Immature natural killer cell (primary cell): Measurements from ENCODE around the gene PAK5. TPM values are rescaled to one million over a fixed set of nuclear protein-coding genes. Genes with fewer than 3 reads are reported as not detected.

Experiments
- DNase-seq, 3 donors: peaks; one replicate each; pipeline ENCODE4 v3.0.0; 2022; ENCODE audit warnings: mixed read lengths in 1 of 3
- H3K27ac Mint-ChIP-seq, 6 donors: one replicate each; pipeline ENCODE4 v1.8.0; 2020; ENCODE audit warnings: mixed read lengths in 6 of 6, mild to moderate bottlenecking in 5 of 6, inconsistent platforms in 4 of 6, moderate library complexity in 3 of 6
- H3K27me3 Mint-ChIP-seq, 3 donors: one replicate each; pipeline ENCODE4 v1.8.0; 2020 to 2021; ENCODE audit warnings: low read depth in 3 of 3, mild to moderate bottlenecking in 3 of 3, mixed read lengths in 3 of 3, moderate library complexity in 3 of 3, inconsistent platforms in 1 of 3
- H3K36me3 Mint-ChIP-seq, 3 donors: one replicate each; pipeline ENCODE4 v1.8.0; 2020; ENCODE audit warnings: mixed read lengths in 3 of 3, inconsistent platforms in 2 of 3, mild to moderate bottlenecking in 2 of 3
- H3K4me1 Mint-ChIP-seq, 2 donors: one replicate each; pipeline ENCODE4 v1.8.0; 2020; ENCODE audit warnings: inconsistent platforms in 2 of 2, mild to moderate bottlenecking in 2 of 2, mixed read lengths in 2 of 2, moderate library complexity in 1 of 2
- H3K4me3 Mint-ChIP-seq, 5 donors: one replicate each; pipeline ENCODE4 v1.8.0; 2020; ENCODE audit warnings: mild to moderate bottlenecking in 5 of 5, mixed read lengths in 5 of 5, inconsistent platforms in 3 of 5, moderate library complexity in 3 of 5
- H3K9me3 Mint-ChIP-seq, 6 donors: one replicate each; pipeline ENCODE4 v1.8.0; 2020; ENCODE audit warnings: mild to moderate bottlenecking in 6 of 6, mixed read lengths in 6 of 6, inconsistent platforms in 4 of 6, moderate library complexity in 3 of 6
- polyA plus RNA-seq, 3 donors: library from polyadenylated mRNA; unstranded; fragments of 300-500 nt; fragmentation: Illumina TruSeq; gene quantifications; one replicate each; pipeline ENCODE4 v1.2.3, GENCODE V29; 2021

Gene PAK5
- polyA plus RNA-seq, 3 donors from 2014 or later = not detected

DNA sequence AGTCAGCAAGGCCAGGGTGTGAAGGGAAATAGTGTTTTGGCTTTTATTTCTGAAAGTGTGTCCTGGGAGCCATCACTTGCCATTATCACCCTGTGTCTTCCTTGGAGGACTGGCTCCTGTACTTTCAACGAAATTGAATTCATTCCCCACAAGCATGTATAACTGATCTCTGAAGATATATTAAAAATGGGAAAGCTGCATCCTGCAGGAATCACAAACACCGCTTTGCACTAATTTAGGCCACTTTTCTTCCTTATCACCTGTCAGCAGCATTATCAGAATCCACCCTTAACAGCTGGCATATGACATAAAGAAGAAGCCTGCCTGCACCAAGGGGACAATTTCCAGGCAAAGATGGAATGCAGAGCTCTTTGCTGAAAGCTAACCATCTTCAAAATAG is 268.3 kb downstream of the PAK5 start:
- H3K36me3 Mint-ChIP-seq = no peaks in the 10 kb centered on the region
- H3K27ac Mint-ChIP-seq = no peak overlapping the region
- H3K9me3 Mint-ChIP-seq = peaks cover 0 to 10% (median under 1%) of the 10 kb centered on the region in 6 donors
- H3K27me3 Mint-ChIP-seq = peaks cover 0 to 2% (median 0%) of the 10 kb centered on the region in 3 donors
- no peaks in the 10 kb centered on the region for H3K4me1 Mint-ChIP-seq
- H3K4me3 Mint-ChIP-seq = no peak overlapping the region
- DNase-seq = no peak

DNA sequence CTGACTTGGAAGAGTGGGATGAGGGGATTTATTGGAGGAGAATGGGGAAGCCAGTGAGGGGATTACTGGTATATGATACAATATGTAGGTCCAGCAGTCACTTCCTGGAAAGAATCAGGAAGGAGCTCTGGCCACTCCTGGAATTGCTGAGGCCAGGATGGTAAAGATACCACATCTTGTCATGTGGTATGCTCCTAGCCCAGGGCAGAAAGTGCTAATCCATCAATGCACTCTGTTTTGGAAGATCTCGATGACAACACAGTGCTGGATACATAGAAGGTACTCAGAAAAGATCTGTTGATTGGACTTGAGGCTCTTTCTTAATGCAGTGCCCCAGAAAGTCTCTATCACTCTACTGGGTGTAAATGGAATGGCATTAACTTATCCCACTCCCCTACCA is 271.9 kb downstream of the PAK5 start:
- Mint-ChIP-seq H3K36me3 (no peaks in the 10 kb centered on the region), H3K4me1 (no peaks in the 10 kb centered on the region), H3K9me3 (peaks cover 0 to 10% (median 3%) of the 10 kb centered on the region in 6 donors), H3K27ac (no peak overlapping the region), H3K27me3 (no peaks in the 10 kb centered on the region), H3K4me3 (no peak overlapping the region)
- no peak for DNase-seq

DNA sequence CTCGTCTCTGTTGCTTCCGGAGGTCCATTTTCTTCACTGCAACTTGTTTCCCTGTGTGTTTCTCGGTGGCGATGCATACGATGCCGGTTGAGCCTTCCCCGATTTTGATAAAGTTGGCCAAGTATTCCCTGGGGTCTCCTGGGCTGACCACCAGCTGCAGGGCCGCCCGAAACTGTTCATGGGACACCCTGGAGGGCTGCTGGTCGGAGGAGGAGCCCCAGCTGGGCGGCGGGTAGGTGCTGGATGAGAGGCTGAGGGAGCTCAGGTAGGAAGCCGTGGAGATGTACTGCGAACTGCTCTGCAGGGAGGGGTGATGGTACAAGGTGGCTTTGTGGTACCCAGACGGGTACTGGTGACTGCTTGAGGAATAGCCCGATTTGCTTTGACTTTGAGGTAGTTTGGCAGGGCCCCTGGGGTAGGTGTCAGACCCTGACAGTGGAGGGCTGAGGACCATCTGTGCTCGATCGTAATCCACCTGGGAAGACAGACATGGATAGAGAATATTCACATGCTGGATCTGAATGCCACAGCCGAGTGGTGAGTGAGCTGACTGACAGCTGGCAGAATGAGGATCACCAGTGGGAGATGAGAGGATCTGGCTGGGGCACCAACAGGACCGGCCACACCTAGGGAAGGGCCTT is 272.8 kb downstream of the PAK5 start:
- Mint-ChIP-seq H3K4me3 (no peak overlapping the region), H3K27me3 (no peaks in the 10 kb centered on the region), H3K36me3 (no peaks in the 10 kb centered on the region), H3K27ac (no peak overlapping the region), H3K9me3 (peaks cover 0 to 10% (median under 1%) of the 10 kb centered on the region in 6 donors), H3K4me1 (no peaks in the 10 kb centered on the region)
- no peak for DNase-seq

DNA sequence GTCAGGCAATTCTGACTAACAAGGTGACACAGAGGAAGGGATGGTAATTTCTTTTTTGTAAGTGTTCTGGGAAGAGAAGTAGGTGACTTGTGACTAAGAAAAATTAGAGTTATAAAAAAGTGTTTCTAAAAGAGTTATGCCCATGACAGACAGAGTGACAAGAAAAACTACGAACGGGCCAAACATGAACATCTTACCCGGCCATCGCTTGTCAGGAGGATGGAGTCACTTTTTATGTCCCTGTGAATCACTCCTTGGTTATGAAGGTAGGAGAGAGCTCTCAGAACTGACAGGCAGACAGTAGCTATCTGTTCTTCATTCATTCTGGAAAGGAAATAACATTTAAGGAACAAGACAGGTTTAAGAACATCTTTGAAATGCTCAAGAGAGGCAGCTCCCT is 281.5 kb downstream of the PAK5 start:
- H3K36me3 Mint-ChIP-seq = no peaks in the 10 kb centered on the region
- no peaks in the 10 kb centered on the region for H3K4me1 Mint-ChIP-seq
- DNase-seq = no peak

DNA sequence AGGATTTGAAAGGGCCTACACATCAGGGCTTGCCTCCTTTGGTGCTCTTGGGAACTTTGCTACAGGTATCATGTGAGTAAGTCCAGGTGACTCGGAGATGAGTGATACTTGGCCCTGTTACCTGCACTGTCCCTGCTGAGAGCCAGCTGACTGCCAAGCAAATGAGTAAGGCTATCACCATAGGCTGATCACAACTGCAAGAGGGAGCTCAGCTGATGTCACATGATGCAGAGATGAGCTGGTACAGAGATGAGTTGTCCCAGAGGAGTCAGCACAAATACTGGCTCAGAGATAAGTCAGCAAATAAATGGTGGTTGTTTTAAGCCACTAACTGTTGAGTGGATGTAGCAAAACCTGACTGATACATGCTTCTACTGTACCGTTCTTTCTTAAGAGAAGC is 283.1 kb downstream of the PAK5 start:
- H3K4me3 Mint-ChIP-seq = no peak overlapping the region
- no peak for DNase-seq
- H3K36me3 Mint-ChIP-seq = no peaks in the 10 kb centered on the region
- no peak overlapping the region for H3K27ac Mint-ChIP-seq
- H3K9me3 Mint-ChIP-seq = peaks cover 0 to 6% (median 0%) of the 10 kb centered on the region in 6 donors
- no peaks in the 10 kb centered on the region for H3K4me1 Mint-ChIP-seq
- peaks cover 0 to 2% (median 1%) of the 10 kb centered on the region in 3 donors for H3K27me3 Mint-ChIP-seq

More for the DNA sequence above, 281.5 kb downstream of the PAK5 start:
- H3K4me3 Mint-ChIP-seq = no peak overlapping the region
- H3K27ac Mint-ChIP-seq = no peak overlapping the region
- H3K27me3 Mint-ChIP-seq = peaks cover 0 to 2% (median 1%) of the 10 kb centered on the region in 3 donors
- peaks cover 0 to 4% (median 0%) of the 10 kb centered on the region in 6 donors for H3K9me3 Mint-ChIP-seq

DNA sequence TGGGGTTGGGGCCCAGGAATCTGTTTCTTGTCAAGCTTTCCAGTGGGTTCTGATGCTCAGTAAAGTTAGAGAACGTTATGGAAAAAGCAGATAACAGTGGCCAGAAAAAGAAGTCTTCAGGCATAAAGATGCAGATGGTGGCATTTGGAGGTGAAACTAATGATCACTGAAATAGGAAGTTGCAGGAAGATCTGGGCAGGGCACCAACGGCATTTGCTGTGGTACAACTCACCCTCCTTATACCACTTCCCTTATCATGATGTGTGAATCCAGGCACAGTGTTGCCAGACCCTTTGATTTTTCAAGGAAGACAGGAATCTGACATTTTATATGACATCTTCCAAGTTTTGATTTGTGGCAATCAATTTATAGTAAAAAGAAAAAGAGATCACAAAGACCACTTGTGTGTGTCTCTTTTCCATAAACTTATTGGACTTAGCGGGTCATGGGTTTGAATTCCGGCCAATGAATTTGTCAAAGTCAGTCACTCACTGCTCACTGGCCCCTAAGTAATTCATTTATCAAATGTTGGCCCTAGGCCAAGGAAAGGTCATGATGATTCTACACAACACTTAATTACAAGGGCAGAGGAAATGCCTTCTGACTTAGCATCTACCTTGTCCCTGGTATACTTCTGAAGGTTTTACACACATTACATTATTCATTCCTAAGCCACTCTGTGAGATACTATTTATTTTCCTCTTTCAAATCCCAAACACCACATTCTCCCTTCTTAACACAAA is 286.9 kb downstream of the PAK5 start:
- H3K9me3 Mint-ChIP-seq = peaks cover 0 to 4% (median under 1%) of the 10 kb centered on the region in 6 donors
- DNase-seq = no peak
- peaks cover 0 to 2% (median 0%) of the 10 kb centered on the region in 3 donors for H3K27me3 Mint-ChIP-seq
- H3K36me3 Mint-ChIP-seq = no peaks in the 10 kb centered on the region
- no peak overlapping the region for H3K27ac Mint-ChIP-seq
- H3K4me3 Mint-ChIP-seq = no peak overlapping the region
- no peaks in the 10 kb centered on the region for H3K4me1 Mint-ChIP-seq

DNA sequence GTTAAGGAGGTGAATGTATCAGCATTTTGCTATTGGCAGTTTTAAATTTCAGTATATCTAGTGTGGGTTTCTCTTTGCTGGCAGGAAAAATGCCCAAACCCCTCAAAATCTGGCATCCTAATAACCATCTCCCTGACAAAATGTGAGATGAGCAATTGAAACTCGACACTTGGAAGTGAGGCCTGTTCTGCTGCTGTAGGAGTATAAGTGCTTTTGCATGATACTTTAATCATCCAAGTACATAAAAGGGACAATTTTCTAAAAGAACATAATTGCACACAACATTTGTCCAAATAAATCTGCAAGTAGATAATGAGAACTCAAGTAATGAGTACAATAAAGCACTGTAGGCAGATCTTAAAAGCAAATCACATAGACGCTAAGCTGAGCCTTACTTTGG is 288.0 kb downstream of the PAK5 start:
- peaks cover 0 to 4% (median 4%) of the 10 kb centered on the region in 6 donors for H3K9me3 Mint-ChIP-seq
- no peaks in the 10 kb centered on the region for H3K4me1 Mint-ChIP-seq

DNA sequence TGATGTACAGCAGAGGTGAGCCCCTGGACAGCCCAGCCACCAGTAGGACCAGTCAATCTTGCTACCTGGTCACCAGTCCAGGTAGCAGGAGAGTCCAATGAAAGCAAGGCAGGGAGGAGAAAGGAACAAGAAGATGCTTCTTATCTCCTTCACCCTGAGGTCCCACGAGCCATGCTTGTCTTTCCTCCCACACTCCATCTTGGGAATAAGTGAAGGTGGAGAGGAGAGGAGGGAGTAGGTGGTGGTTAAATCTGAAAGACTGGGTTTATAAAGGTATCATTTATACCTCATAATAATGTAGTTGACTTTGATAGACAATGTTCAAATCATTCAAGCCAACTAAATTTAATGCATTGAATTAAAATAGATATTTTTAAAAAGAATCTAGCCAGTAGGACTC is 288.6 kb downstream of the PAK5 start:
- Mint-ChIP-seq H3K36me3 (no peaks in the 10 kb centered on the region), H3K27ac (no peak overlapping the region), H3K9me3 (peaks cover 0 to 4% (median 4%) of the 10 kb centered on the region in 6 donors), H3K4me1 (no peaks in the 10 kb centered on the region), H3K4me3 (no peak overlapping the region), H3K27me3 (peaks cover 0 to 3% (median 0%) of the 10 kb centered on the region in 3 donors)
- no peak for DNase-seq

More for the DNA sequence above, 288.0 kb downstream of the PAK5 start:
- peaks cover 0 to 2% (median 0%) of the 10 kb centered on the region in 3 donors for H3K27me3 Mint-ChIP-seq
- H3K36me3 Mint-ChIP-seq = no peaks in the 10 kb centered on the region
- no peak overlapping the region for H3K27ac Mint-ChIP-seq
- H3K4me3 Mint-ChIP-seq = no peak overlapping the region
- DNase-seq = no peak

DNA sequence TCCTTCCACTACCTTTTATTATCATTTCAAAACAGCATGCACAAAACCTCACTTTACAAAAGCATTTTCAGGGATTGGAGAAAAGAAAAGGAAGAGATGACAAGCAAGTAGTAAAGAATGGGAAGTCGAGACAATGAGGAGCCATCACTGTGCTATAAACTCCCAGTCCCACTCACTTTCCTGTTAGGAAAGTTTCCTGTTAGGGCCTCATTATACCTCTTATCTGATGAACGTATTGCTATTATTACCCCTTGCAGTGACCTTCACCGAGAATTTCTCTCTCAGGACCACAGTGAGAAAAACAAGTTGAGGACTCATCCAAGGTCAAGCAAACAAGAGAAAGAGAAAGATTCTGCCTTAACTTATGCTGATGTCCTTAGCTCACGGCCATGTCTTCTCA is 295.7 kb downstream of the PAK5 start:
- Mint-ChIP-seq H3K4me1 (no peaks in the 10 kb centered on the region), H3K27ac (no peak overlapping the region), H3K9me3 (peaks cover 0 to 7% (median 4%) of the 10 kb centered on the region in 6 donors)

DNA sequence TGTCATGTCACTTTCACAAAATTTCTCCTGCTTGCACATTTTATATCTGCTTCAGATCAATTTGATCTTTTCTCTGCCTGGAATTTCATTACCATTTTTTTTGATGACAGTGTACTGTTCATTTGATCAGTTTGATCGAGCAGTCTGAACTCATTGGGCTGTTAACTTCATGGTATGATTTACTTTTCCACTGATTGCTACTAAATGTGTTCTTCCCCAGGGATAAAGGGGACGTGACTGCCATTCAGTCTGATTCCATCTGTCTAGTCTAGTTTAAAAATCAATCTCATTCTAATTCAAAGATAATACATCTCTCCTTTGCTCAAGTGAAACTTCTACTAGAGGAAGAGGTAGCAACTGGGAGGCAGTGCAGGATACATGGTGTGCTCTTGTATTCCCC is 303.4 kb downstream of the PAK5 start:
- no peaks in the 10 kb centered on the region for H3K4me1 Mint-ChIP-seq
- H3K36me3 Mint-ChIP-seq = no peaks in the 10 kb centered on the region
- no peak overlapping the region for H3K4me3 Mint-ChIP-seq
- peaks cover 0 to 6% (median 0%) of the 10 kb centered on the region in 3 donors for H3K27me3 Mint-ChIP-seq
- peaks cover 0 to 2% (median 0%) of the 10 kb centered on the region in 6 donors for H3K9me3 Mint-ChIP-seq
- H3K27ac Mint-ChIP-seq = no peak overlapping the region
- no peak for DNase-seq

More for the DNA sequence above, 295.7 kb downstream of the PAK5 start:
- no peak overlapping the region for H3K4me3 Mint-ChIP-seq
- no peaks in the 10 kb centered on the region for H3K36me3 Mint-ChIP-seq
- no peak for DNase-seq
- peaks cover 0 to 3% (median 0%) of the 10 kb centered on the region in 3 donors for H3K27me3 Mint-ChIP-seq

DNA sequence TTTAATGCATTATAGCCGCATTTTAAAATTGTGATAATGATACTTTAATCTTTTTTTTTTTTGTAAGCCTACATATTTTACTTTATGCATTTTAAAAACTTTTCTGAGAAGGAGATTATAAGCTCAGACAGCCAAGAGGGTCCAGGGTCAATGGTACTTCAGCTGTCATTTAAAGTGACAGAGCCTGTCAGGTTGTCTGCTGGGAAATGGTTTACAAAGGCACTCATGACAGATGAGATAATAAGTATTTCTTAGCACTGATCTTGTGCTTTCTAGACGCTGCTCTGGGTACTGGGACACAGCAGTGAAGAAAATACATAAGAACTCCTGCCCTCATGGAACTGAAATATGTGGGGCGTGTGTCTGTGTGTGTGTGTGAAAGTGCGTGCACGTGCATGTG is 304.9 kb downstream of the PAK5 start:
- Mint-ChIP-seq H3K27me3 (peaks cover 0 to 6% (median 0%) of the 10 kb centered on the region in 3 donors), H3K36me3 (no peaks in the 10 kb centered on the region), H3K4me1 (no peaks in the 10 kb centered on the region), H3K4me3 (no peak overlapping the region), H3K27ac (no peak overlapping the region), H3K9me3 (peaks cover 0 to 2% (median 0%) of the 10 kb centered on the region in 6 donors)
- DNase-seq = no peak

DNA sequence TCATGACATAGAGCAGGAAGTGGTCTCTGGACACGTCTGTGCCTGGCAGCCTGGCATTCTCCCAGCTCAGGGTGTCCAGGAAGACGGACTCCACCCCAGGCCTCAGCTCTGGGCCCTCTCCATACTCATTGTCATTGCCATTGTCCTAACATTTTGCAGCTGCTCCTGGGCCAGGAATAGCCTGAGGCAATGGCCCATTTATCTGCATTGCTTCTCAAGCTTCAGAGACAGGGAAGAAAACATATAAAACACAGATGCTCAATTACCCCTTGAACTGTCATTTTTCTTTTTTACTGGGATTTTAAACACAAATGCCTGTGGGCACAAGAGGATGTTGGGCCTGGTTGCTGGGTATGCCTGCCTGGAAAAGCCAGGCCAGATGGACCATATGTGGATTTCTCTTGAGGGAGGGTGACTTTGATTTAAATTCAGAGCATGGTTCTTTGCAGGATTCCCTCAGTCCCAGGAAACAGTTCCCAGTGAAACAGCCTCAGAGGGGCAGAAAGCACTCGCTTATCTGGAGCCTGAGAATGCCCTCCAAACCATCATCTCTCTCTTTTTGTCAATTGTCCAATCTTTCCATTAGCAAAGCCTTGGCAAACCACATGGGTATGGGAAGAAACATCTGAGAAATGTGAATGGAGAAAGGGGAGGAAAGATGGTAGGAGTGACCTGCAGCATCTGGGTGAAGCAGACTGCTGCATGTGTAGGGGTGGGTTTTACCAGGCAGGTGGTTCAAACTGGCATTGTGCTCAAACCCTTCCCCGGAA is 306.6 kb downstream of the PAK5 start:
- Mint-ChIP-seq H3K27ac (no peak overlapping the region), H3K9me3 (peaks cover 0 to 2% (median 0%) of the 10 kb centered on the region in 6 donors), H3K27me3 (peaks cover 0 to 6% (median 0%) of the 10 kb centered on the region in 3 donors), H3K4me3 (no peak overlapping the region), H3K4me1 (no peaks in the 10 kb centered on the region), H3K36me3 (no peaks in the 10 kb centered on the region)
- no peak for DNase-seq

DNA sequence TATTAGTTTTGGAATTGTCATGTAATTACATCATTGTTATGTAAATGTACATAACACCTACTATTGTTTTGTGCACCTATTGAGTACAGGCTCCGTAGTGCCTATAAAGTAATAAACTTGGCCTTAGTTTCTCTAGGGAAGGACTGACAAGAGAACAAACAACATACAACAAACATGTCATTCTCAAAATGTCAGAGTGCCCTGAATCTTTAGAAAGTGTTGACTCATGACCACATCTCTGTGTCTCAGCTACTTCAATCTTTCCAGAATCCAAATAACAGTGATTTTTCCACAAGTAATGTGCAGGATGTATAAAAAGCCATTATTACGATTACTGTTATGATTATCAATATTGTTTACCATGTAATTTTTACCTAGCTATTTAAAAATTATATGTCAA is 307.3 kb downstream of the PAK5 start:
- Mint-ChIP-seq H3K27me3 (peaks cover 0 to 5% (median 0%) of the 10 kb centered on the region in 3 donors), H3K4me3 (no peak overlapping the region), H3K4me1 (no peaks in the 10 kb centered on the region), H3K27ac (no peak overlapping the region), H3K36me3 (no peaks in the 10 kb centered on the region), H3K9me3 (peaks cover 0 to 2% (median 0%) of the 10 kb centered on the region in 6 donors)
- DNase-seq = no peak

DNA sequence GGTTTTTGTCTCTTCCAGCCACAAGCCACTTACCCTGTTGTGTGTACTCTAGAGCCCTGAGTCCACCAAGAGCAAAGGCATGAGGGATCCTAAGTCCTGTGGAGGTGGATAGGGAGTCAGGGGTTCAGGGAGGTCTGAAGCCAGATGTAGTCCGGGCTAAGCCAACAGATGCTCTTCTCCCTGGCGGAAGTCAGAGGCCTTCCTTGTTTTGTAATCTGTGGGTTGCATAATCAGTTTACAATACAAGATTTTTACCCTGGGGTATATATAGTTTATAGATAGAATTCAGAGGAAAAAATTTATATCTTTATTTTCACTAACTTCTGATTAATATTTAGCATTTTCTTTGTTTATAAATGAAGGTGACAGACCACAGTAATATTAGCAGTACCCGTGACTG is 315.2 kb downstream of the PAK5 start:
- H3K27ac Mint-ChIP-seq = no peak overlapping the region
- no peaks in the 10 kb centered on the region for H3K27me3 Mint-ChIP-seq
- no peak overlapping the region for H3K4me3 Mint-ChIP-seq
- no peaks in the 10 kb centered on the region for H3K36me3 Mint-ChIP-seq
- H3K9me3 Mint-ChIP-seq = peaks cover 0 to 7% (median 0%) of the 10 kb centered on the region in 6 donors
- no peaks in the 10 kb centered on the region for H3K4me1 Mint-ChIP-seq
- no peak for DNase-seq
